Stimulated activated CD8-positive, alpha-beta memory T cell treated with anti-CD3 and anti-CD28 coated beads, Interleukin-15, amount 100 ng/mL, for 4 hours (primary cell): ENCODE data around the gene DAAM2.

Experiments
- DNase-seq, 2 donors: peaks; one replicate each; pipeline ENCODE4 v3.0.0-alpha.2; 2020; ENCODE audit warnings: low read depth in 2 of 2

The DAAM2 gene

GRCh38 chr6:39791850-39792539 lies at the start of gene DAAM2:
DAAM2 (plus strand) TSS chr6:39792376; CDS start chr6:39856303, 63,927 bp downstream.
- no peak for DNase-seq

DNA sequence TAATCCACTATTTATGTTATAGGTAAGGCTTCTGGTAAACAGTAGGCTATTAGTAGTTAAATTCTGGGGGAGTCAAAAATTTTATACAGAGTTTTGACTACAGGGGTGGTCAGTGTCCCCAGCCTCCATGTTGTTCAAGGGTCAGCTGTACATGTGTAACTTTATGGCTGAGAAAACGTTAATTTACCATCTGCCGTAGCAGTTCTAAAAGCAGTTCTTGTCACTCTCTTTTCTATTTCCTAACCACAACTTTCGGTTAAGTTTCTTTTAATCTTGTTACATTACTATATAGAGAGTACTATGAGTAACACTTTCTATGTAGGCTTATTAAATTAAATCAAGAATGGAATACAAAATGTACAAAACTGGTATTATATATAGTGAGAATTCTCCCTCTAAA lies 45.4 kb upstream of the DAAM2 start:
- DNase-seq = no peak

GRCh38 chr6:39752835-39753724 lies 39.1 kb upstream of the DAAM2 start:
- no peak for DNase-seq

DNA sequence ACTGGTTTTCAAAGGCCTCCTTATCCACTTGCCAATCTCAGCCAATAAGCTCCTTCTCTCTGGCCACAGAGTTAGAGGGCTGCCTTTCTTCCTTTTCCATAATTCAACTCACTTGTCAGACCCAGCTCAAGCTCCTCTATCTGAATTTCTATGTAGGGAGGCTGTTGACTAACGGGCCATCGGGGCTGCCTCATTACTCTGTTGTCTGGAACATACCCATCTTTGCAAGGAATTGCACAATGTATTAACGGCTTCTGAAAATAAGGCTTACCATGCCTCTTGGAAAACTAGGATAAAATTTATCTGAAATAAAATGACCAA lies 38.5 kb upstream of the DAAM2 start:
- DNase-seq = no peak

DNA sequence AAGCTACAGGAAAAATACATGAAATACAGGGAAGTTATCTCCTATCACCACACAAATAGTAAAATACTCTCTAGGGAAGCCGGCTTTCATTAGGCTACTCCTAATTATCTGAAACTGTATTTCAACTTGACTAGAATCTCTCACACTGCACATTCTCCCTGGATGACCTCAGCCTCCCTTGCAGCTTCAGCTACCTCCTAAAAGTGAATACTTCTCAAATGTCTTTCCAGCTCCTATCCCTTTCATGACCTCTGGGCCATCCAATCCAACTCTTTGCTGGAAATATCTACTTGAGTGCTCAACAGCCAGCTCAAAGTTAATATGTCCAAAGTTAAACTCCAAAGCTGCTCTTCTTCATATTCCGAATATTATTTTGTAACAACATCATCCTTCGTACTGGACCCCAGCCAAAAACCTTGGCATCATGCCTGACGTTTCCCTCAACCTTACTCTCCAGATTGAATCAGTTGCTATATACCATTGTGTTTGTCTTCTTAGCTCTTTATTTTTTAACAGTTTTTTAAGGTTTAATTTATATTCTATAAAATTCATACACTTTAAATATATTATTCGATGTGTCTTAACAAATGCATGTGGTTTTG lies 37.6 kb upstream of the DAAM2 start:
- no peak for DNase-seq

GRCh38 chr6:39755231-39755630 lies 36.9 kb upstream of the DAAM2 start:
- no peak for DNase-seq

DNA sequence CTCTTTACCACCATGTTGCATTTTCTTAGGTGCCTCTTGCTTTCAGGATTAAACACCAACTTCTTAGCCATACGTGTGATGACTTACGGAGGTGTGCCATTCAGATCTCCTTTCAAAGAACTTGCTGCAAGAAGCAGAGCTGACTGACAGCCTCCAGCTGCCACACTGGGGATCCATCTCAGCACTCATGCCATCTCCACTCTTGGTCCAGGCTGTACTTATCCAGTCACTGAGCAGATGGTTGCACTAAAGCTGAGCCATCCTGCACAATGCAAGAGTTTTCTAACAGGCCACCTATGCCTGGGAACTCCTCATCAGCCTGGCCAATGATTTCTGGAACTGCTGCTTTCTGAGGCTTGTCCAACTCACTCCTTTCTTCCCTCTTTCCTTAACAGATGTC lies 35.6 kb upstream of the DAAM2 start:
- no peak for DNase-seq

- no peak for DNase-seq
Observed at GRCh38 chr6:39758905-39759605, 33.1 kb upstream of the DAAM2 start.

- no peak for DNase-seq
Observed at GRCh38 chr6:39760226-39760952, 31.8 kb upstream of the DAAM2 start.

DNA sequence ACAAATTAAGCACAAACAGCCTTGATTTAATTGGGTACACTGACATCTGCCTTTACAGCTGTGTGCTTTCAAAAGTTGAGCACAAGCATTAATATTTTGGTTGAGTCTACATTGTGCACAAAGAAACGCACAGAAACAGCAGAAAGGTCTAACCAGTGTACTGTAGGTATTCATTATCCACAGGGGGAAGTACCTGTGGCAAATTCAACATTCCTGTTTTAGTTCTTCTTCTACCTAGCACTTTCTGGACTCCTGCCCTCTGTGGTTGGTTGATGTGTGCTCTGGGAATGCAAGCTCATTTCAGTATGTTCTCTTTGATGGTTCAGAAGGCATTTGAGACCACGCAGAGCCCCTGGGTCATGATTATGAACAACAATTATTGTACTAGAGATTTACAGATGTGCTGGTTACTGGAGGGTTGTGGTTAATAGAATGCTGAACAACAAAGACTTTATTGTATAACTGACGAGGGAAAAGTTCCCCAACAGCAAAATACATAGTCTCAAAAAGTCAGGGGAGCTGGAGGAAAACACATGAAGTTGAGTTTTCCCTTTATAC lies 26.6 kb upstream of the DAAM2 start:
- DNase-seq = no peak

DNA sequence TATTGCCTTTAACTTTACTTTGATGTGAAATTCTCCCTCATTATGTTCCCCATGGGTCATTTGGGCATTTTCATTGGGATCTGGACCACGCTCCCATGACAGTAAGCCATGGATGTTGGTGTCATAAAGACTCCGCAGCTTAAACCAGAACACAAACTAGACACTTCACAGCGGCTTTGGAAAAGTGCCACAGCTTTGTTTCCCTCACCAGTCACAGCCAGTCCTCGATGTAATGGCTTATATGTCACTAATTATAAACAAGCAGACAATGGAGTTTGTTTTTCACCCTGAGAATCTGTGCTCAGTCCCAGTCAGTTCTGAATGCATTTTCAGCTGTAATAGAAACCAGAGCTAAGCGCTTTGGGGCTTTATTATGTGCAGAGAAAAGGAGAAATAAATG lies 23.2 kb upstream of the DAAM2 start:
- DNase-seq = no peak

DNA sequence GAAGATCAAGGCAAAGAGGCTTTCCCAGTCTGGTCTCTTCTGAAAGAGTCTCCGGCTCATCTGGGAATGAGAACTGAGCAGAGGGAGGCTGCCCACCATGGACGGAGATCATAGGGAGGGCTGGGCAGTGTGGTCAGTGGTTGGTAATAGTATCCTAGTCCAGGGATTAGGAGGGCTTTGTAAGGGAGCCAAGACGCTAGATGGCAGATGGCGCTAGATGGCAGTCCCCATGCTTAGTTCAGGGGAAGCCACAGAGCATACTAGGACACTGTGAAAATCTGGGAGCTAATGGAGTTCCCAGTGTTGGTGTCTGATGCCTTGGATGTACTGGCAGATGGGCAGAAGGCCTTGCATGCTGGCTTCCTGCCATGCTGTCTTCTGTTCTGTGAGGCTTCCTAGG lies 21.7 kb upstream of the DAAM2 start:
- no peak for DNase-seq

GRCh38 chr6:39772559-39773273 lies 19.5 kb upstream of the DAAM2 start:
- DNase-seq = no peak

DNA sequence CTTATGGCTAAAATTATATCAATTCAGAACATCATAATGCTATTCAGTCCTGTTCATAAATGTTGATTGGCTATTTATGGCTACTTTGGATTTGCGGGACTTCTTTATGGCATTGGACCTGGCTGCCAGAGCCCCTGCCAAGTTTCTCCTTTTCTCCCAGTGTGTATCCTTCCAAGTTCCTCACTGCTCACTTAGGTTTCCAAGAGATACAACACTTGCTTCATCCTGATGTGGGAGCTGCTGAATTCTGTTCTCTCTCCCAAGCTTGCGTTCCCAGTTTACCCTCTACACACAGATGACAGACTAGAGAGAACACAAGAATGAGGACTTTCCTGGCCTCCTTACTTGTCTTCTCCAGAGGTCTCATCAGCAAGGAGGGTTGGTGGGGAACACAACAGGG lies 18.4 kb upstream of the DAAM2 start:
- no peak for DNase-seq

GRCh38 chr6:39776581-39776980 lies 15.6 kb upstream of the DAAM2 start:
- DNase-seq = no peak

GRCh38 chr6:39777218-39777617 lies 15.0 kb upstream of the DAAM2 start:
- no peak for DNase-seq

DNA sequence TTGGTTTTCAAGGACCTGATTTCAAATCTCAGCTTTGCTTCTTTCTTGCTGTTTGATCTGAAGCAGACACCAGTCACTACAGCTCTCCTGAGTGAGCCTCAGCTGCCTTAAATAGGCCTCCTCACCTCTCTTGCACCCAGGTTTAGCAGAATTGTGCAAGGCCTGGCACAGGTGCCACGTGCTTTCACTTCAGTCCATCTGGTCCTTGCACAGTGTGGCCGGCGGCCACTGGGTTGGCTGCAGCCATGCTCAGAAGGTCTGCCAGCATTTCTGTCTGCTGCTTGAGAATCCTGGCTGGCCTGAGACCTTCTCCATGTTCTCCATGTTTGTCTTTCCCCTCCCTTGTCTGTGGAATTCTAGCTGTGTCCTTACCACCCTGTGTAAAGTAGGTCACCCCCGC lies 14.5 kb upstream of the DAAM2 start:
- DNase-seq = no peak

DNA sequence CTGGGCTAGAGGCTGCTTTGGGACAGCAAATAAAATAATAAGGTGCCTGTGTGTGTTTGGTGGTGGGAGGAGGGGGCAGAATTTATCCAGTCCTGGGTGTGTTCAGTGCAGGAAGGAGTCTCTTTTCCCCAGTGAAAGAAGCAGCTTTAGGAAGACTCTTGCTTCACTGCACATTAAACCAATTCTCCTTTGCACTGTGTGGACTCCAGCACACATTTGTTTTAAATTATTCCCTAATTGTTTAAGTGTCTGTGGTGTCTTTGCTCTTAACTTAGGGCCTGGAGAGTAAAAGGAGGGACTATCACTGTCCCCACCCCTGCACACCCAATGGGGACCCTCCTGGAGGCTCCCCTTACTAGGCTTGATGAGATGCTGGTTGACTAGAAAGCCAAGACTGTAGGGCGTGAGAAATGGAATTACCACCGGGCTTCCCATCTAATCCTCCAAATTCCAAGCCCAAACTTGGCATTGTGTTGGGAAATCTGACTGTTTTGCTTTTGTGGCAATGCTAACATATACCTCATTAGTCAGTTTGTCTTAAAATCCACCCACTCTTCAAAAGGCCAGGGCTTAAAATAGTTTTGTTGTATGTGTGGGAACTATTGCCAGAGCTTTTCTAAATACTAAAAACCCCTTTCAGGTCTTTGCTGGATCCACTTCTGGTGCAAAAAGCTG lies 13.5 kb upstream of the DAAM2 start:
- no peak for DNase-seq

- no peak for DNase-seq
Observed at GRCh38 chr6:39785281-39785680, 6.9 kb upstream of the DAAM2 start.

DNA sequence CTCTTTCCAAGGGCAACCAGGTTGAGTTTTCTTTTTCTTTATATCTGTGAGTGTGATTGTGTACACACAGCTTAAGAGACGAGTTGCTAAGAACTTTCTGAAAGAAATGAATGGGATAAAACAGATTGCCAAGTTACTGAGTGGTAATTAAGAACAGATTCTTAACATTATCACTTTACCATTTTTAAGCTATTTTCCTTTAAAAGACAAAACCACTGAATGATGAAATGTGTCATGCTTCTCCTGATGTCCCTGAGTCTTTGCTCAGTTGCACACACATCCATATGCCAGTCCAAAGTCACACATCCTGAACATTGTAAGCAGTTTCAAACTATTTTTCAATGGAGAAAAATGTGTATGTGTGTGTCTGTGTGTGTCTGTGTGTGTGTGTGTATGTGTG lies 5.5 kb upstream of the DAAM2 start:
- DNase-seq = no peak
